Lower leg skin (tissue), 3 donors: ENCODE measurements around the gene CR1L.

Experiments used
- CTCF ChIP-seq, 3 donors: fragments of 450-650 bp; IDR thresholded peaks; one replicate each; pipeline ENCODE4 v1.5.1; 2016; ENCODE audit warnings: antibody characterized with exemption in 3 of 3, mild to moderate bottlenecking in 3 of 3, moderate library complexity in 2 of 3
- POLR2A ChIP-seq, 2 donors: fragments of 450-650 bp; IDR thresholded peaks; one replicate each; pipeline ENCODE4 v1.6.1; 2016 to 2017; ENCODE audit warnings: antibody characterized with exemption in 2 of 2, mild to moderate bottlenecking in 1 of 2, moderate library complexity in 1 of 2

- TF ChIP-seq CTCF (IDR thresholded peaks at IDR 0.05) (no peak), POLR2A (IDR thresholded peaks at IDR 0.05) (no peak)
Observed at GRCh38 chr1:207628776-207629175, 16.2 kb upstream of the CR1L start.
